Upper lobe of left lung (tissue), 4 donors: ENCODE data around the gene DEFB125.

Source experiments
- EP300 ChIP-seq, 4 donors: sonication (generic); formaldehyde crosslinking; IDR thresholded peaks; one replicate each; pipeline ENCODE4 v1.5.1; 2017; ENCODE audit warnings: antibody characterized with exemption in 4 of 4, control low read depth in 2 of 4
- POLR2A ChIP-seq, 4 donors: fragments of 450-650 bp; IDR thresholded peaks; one replicate each; pipeline ENCODE4 v1.5.1; 2016 to 2017; ENCODE audit warnings: antibody characterized with exemption in 4 of 4, mild to moderate bottlenecking in 2 of 4
- POLR2AphosphoS5 ChIP-seq, 2 donors: sonication (generic); formaldehyde crosslinking; IDR thresholded peaks; one replicate each; pipeline ENCODE4 v1.5.1; 2017; ENCODE audit warnings: antibody characterized with exemption in 2 of 2
- TF ChIP-seq, protein P1 (sequence below), 6 experiments: fragments of 450-650 bp in 4 of 6; fragments of 200-600 bp in 2 of 6; sonication (generic) in 2 of 6; IDR thresholded peaks; one replicate each; pipeline ENCODE4 v1.5.1; 2016 to 2019; ENCODE audit warnings: antibody characterized with exemption in 6 of 6

- TF ChIP-seq POLR2A (IDR thresholded peaks at IDR 0.05), result no peak
- no peak for TF ChIP-seq POLR2AphosphoS5 (IDR thresholded peaks at IDR 0.05)
- TF ChIP-seq EP300 (IDR thresholded peaks at IDR 0.05), result no peak
- TF ChIP-seq, protein P1, sequence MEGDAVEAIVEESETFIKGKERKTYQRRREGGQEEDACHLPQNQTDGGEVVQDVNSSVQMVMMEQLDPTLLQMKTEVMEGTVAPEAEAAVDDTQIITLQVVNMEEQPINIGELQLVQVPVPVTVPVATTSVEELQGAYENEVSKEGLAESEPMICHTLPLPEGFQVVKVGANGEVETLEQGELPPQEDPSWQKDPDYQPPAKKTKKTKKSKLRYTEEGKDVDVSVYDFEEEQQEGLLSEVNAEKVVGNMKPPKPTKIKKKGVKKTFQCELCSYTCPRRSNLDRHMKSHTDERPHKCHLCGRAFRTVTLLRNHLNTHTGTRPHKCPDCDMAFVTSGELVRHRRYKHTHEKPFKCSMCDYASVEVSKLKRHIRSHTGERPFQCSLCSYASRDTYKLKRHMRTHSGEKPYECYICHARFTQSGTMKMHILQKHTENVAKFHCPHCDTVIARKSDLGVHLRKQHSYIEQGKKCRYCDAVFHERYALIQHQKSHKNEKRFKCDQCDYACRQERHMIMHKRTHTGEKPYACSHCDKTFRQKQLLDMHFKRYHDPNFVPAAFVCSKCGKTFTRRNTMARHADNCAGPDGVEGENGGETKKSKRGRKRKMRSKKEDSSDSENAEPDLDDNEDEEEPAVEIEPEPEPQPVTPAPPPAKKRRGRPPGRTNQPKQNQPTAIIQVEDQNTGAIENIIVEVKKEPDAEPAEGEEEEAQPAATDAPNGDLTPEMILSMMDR (IDR thresholded peaks at IDR 0.05), result no peak
Measured at GRCh38 chr20:78338-78737, 9.1 kb upstream of the DEFB125 start.
